DMS79 treated with DMSO at 0.1 percent for 48 hours (cell line): ENCODE measurements around the gene TLE1.
"Not testable (repeated sequence)": the region's sequence is repeated elsewhere in the genome, so short reads cannot be mapped to it uniquely, and the experiment has no call there.

Experiments used
- DNase-seq: peaks from one replicate; lab custom pipeline; 2025; lab: John Stamatoyannopoulos, UW

Gene TLE1

GRCh38 chr9:81652058-81652687 is 37.2 kb downstream of the TLE1 start:
- no peak for DNase-seq

GRCh38 chr9:81650586-81651515 is 38.5 kb downstream of the TLE1 start:
- DNase-seq, result no peak

- DNase-seq, result no peak
Observed at GRCh38 chr9:81649475-81650240, 39.7 kb downstream of the TLE1 start.

GRCh38 chr9:81648891-81649290 is 40.5 kb downstream of the TLE1 start:
- DNase-seq, result no peak

GRCh38 chr9:81646337-81646736 is 43.0 kb downstream of the TLE1 start:
- no peak for DNase-seq

GRCh38 chr9:81644513-81644912 is 44.8 kb downstream of the TLE1 start:
- DNase-seq, result not testable (repeated sequence)

- no peak for DNase-seq
Observed at GRCh38 chr9:81637276-81637675, 52.1 kb downstream of the TLE1 start.

- no peak for DNase-seq
Observed at GRCh38 chr9:81636255-81636599, 53.1 kb downstream of the TLE1 start.

- no peak for DNase-seq
Observed at GRCh38 chr9:81635521-81636254, 53.7 kb downstream of the TLE1 start.

- no peak for DNase-seq
Observed at GRCh38 chr9:81634915-81635516, 54.3 kb downstream of the TLE1 start.

- DNase-seq, result no peak
Observed at GRCh38 chr9:81633952-81634854, 55.1 kb downstream of the TLE1 start.

- DNase-seq, result no peak
Observed at GRCh38 chr9:81632599-81632998, 56.7 kb downstream of the TLE1 start.

GRCh38 chr9:81631218-81631745 is 58.1 kb downstream of the TLE1 start:
- DNase-seq, result no peak

GRCh38 chr9:81629440-81629839 is 59.9 kb downstream of the TLE1 start:
- DNase-seq, result no peak

- no peak for DNase-seq
Observed at GRCh38 chr9:81628897-81629296, 60.5 kb downstream of the TLE1 start.

GRCh38 chr9:81627481-81627880 is 61.9 kb downstream of the TLE1 start:
- no peak for DNase-seq

GRCh38 chr9:81626511-81626910 is 62.8 kb downstream of the TLE1 start:
- DNase-seq, result no peak

GRCh38 chr9:81625969-81626368 is 63.4 kb downstream of the TLE1 start:
- no peak for DNase-seq

GRCh38 chr9:81623778-81624177 is 65.6 kb downstream of the TLE1 start:
- DNase-seq, result no peak
